Nephron progenitor cell (in vitro differentiated cells): ENCODE measurements around the gene ACTN4.

Experiments
- DNase-seq: peaks from one replicate; pipeline ENCODE4 v3.0.0; 2021
- H3K27ac Mint-ChIP-seq: 2 replicates; pipeline ENCODE4 v1.8.0; 2021; ENCODE audit warnings: mild to moderate bottlenecking, moderate library complexity, mixed read lengths
- H3K27me3 Mint-ChIP-seq: 2 replicates; pipeline ENCODE4 v1.8.0; 2021; ENCODE audit warnings: mild to moderate bottlenecking, low read depth, mixed read lengths; ENCODE audit not compliant: poor library complexity
- H3K36me3 Mint-ChIP-seq: 2 replicates; pipeline ENCODE4 v1.8.0; 2021; ENCODE audit warnings: low read depth, mixed read lengths
- H3K4me1 Mint-ChIP-seq: 2 replicates; pipeline ENCODE4 v1.8.0; 2021; ENCODE audit warnings: mixed read lengths
- H3K4me3 Mint-ChIP-seq: 2 replicates; pipeline ENCODE4 v1.8.0; 2021; ENCODE audit warnings: mild to moderate bottlenecking, moderate library complexity, mixed read lengths
- H3K9me3 Mint-ChIP-seq: 2 replicates; pipeline ENCODE4 v1.8.0; 2021; ENCODE audit warnings: mild to moderate bottlenecking, moderate library complexity, mixed read lengths
- CTCF ChIP-seq: fragments of 200-600 bp; sonication (generic); IDR thresholded peaks from 2 replicates; pipeline ENCODE4 v1.5.0; 2021; ENCODE audit warnings: antibody characterized with exemption

The ACTN4 gene

GRCh38 chr19:38642176-38642575 lies 5.3 kb upstream of the ACTN4 start:
- Mint-ChIP-seq H3K4me1 (peaks cover 17% of the 10 kb centered on the region), H3K4me3 (no peak overlapping the region), H3K27ac (no peak overlapping the region), H3K9me3 (no peaks in the 10 kb centered on the region), H3K36me3 (no peaks in the 10 kb centered on the region), H3K27me3 (no peaks in the 10 kb centered on the region)
- no peak for DNase-seq
- no peak for TF ChIP-seq CTCF

GRCh38 chr19:38644719-38645118 lies 2.7 kb upstream of the ACTN4 start:
- peaks cover 29% of the 10 kb centered on the region for H3K4me1 Mint-ChIP-seq
- no peak for TF ChIP-seq CTCF
- H3K27ac Mint-ChIP-seq: no peak overlapping the region
- no peak for DNase-seq
- peaks cover 9% of the 10 kb centered on the region for H3K27me3 Mint-ChIP-seq
- no peaks in the 10 kb centered on the region for H3K36me3 Mint-ChIP-seq
- no peaks in the 10 kb centered on the region for H3K9me3 Mint-ChIP-seq
- H3K4me3 Mint-ChIP-seq: no peak overlapping the region

GRCh38 chr19:38647966-38648768 lies 718 bp downstream of the ACTN4 start:
- H3K27me3 Mint-ChIP-seq: peaks cover 10% of the 10 kb centered on the region
- no peaks in the 10 kb centered on the region for H3K9me3 Mint-ChIP-seq
- peak overlapping the region; percentile 88 for H3K27ac Mint-ChIP-seq
- DNase-seq: no peak
- TF ChIP-seq CTCF: no peak
- peaks cover 53% of the 10 kb centered on the region for H3K4me1 Mint-ChIP-seq
- no peaks in the 10 kb centered on the region for H3K36me3 Mint-ChIP-seq
- peak overlapping the region; percentile 97 for H3K4me3 Mint-ChIP-seq

GRCh38 chr19:38648769-38649304 lies 1.4 kb downstream of the ACTN4 start:
- no peak for DNase-seq

GRCh38 chr19:38649305-38650171 lies 2.1 kb downstream of the ACTN4 start:
- peaks cover 10% of the 10 kb centered on the region for H3K27me3 Mint-ChIP-seq
- H3K27ac Mint-ChIP-seq: peak overlapping the region; percentile 88
- no peak for DNase-seq
- H3K4me3 Mint-ChIP-seq: peak overlapping the region; percentile 97
- no peak for TF ChIP-seq CTCF
- H3K9me3 Mint-ChIP-seq: no peaks in the 10 kb centered on the region
- H3K36me3 Mint-ChIP-seq: no peaks in the 10 kb centered on the region
- peaks cover 67% of the 10 kb centered on the region for H3K4me1 Mint-ChIP-seq

More at GRCh38 chr19:38648769-38649304, 1.4 kb downstream of the ACTN4 start:
- H3K36me3 Mint-ChIP-seq: no peaks in the 10 kb centered on the region
- peaks cover 10% of the 10 kb centered on the region for H3K27me3 Mint-ChIP-seq
- H3K27ac Mint-ChIP-seq: peak overlapping the region; percentile 88
- TF ChIP-seq CTCF: no peak
- no peaks in the 10 kb centered on the region for H3K9me3 Mint-ChIP-seq
- peak overlapping the region; percentile 97 for H3K4me3 Mint-ChIP-seq
- peaks cover 60% of the 10 kb centered on the region for H3K4me1 Mint-ChIP-seq
